CD14-positive monocyte (primary cell): Measurements from ENCODE around the gene TENM3. TPM values are rescaled to one million over a fixed set of nuclear protein-coding genes. Genes with fewer than 3 reads are reported as not detected.

Experiments used
- DNase-seq, 3 donors: peaks; one replicate each; pipeline ENCODE4 v3.0.0-alpha.2; 2011 to 2022
- H2AFZ ChIP-seq: 2 replicates; pipeline ENCODE4 v1.6.0; 2012; ENCODE audit warnings: mild to moderate bottlenecking, low read depth, low read length, inconsistent platforms; ENCODE audit not compliant: insufficient read depth, poor library complexity, severe bottlenecking
- H3K27ac ChIP-seq, 2 donors: 1 replicate in 1 of 2; 2 replicates in 1 of 2; pipeline ENCODE4 v1.5.1; 2012 to 2013; ENCODE audit warnings: low read length in 2 of 2, control low read depth in 1 of 2, inconsistent platforms in 1 of 2, low read depth in 1 of 2, mild to moderate bottlenecking in 1 of 2
- H3K27me3 ChIP-seq, 2 donors: one replicate each; pipeline versions ENCODE4 v1.6.0 to v1.6.1; 2011 to 2013; ENCODE audit warnings: low read length in 2 of 2; ENCODE audit not compliant: control insufficient read depth in 2 of 2, insufficient read depth in 2 of 2
- H3K36me3 ChIP-seq, 2 donors: replicated peaks in 1 of 2; 1 replicate in 1 of 2; 2 replicates in 1 of 2; pipeline versions ENCODE4 v1.5.1 to v1.6.1; 2012 to 2013; ENCODE audit warnings: low read length in 2 of 2, control low read depth in 1 of 2, inconsistent platforms in 1 of 2, mild to moderate bottlenecking in 1 of 2; ENCODE audit not compliant: insufficient read depth in 2 of 2, control insufficient read depth in 1 of 2
- H3K4me1 ChIP-seq, 2 donors: 1 replicate in 1 of 2; 2 replicates in 1 of 2; pipeline versions ENCODE4 v1.5.1 to v1.6.1; 2012 to 2013; ENCODE audit warnings: low read length in 2 of 2, control low read depth in 1 of 2, inconsistent platforms in 1 of 2, mild to moderate bottlenecking in 1 of 2, moderate library complexity in 1 of 2; ENCODE audit not compliant: insufficient read depth in 2 of 2, control insufficient read depth in 1 of 2
- H3K4me2 ChIP-seq: replicated peaks from 2 replicates; pipeline ENCODE3; 2012; ENCODE audit warnings: low read length, moderate library complexity, mild to moderate bottlenecking; ENCODE audit not compliant: poor library complexity, severe bottlenecking; ENCODE audit errors: extremely low read depth
- H3K4me3 ChIP-seq, 3 experiments: fragments of 200-600 bp in 1 of 3; sonication (generic) in 1 of 3; replicated peaks in 1 of 3; 1 replicate in 2 of 3; 2 replicates in 1 of 3; pipeline ENCODE4 v1.5.1; 2011 to 2013; ENCODE audit warnings: low read length in 3 of 3, mild to moderate bottlenecking in 3 of 3, control low read depth in 2 of 3, low read depth in 2 of 3, inconsistent platforms in 1 of 3, moderate library complexity in 1 of 3
- H3K79me2 ChIP-seq: 2 replicates; pipeline ENCODE4 v1.6.0; 2012; ENCODE audit warnings: mild to moderate bottlenecking, control low read depth, inconsistent platforms, low read length, moderate library complexity; ENCODE audit not compliant: insufficient read depth
- H3K9ac ChIP-seq: 2 replicates; pipeline ENCODE4 v1.6.0; 2017; ENCODE audit warnings: low read length, mild to moderate bottlenecking; ENCODE audit not compliant: insufficient read depth, poor library complexity, severe bottlenecking
- H3K9me3 ChIP-seq, 2 donors: replicated peaks in 1 of 2; 1 replicate in 1 of 2; 2 replicates in 1 of 2; pipeline versions ENCODE4 v1.5.1 to v1.6.1; 2012 to 2013; ENCODE audit warnings: low read length in 2 of 2, control low read depth in 1 of 2; ENCODE audit not compliant: control insufficient read depth in 1 of 2, insufficient read depth in 1 of 2
- H4K20me1 ChIP-seq: 2 replicates; pipeline ENCODE4 v1.6.0; 2012; ENCODE audit warnings: mild to moderate bottlenecking, low read length, control low read depth, moderate library complexity; ENCODE audit not compliant: insufficient read depth
- H3K27ac Mint-ChIP-seq, 7 donors: one replicate each; pipeline ENCODE4 v1.8.0; 2020; ENCODE audit warnings: mild to moderate bottlenecking in 7 of 7, mixed read lengths in 7 of 7, moderate library complexity in 6 of 7, inconsistent platforms in 2 of 7
- H3K27me3 Mint-ChIP-seq, 3 donors: one replicate each; pipeline ENCODE4 v1.8.0; 2021 to 2022; ENCODE audit warnings: low read depth in 3 of 3, mild to moderate bottlenecking in 3 of 3, mixed read lengths in 3 of 3, moderate library complexity in 3 of 3, inconsistent platforms in 1 of 3
- H3K36me3 Mint-ChIP-seq, 2 donors: one replicate each; pipeline ENCODE4 v1.8.0; 2020; ENCODE audit warnings: mixed read lengths in 2 of 2, inconsistent platforms in 1 of 2, mild to moderate bottlenecking in 1 of 2
- H3K4me1 Mint-ChIP-seq: one replicate; pipeline ENCODE4 v1.8.0; 2020; ENCODE audit warnings: mild to moderate bottlenecking, mixed read lengths
- H3K4me3 Mint-ChIP-seq, 2 donors: one replicate each; pipeline ENCODE4 v1.8.0; 2020; ENCODE audit warnings: mild to moderate bottlenecking in 2 of 2, mixed read lengths in 2 of 2, moderate library complexity in 1 of 2
- H3K9me3 Mint-ChIP-seq, 7 donors: one replicate each; pipeline ENCODE4 v1.8.0; 2020 to 2022; ENCODE audit warnings: mixed read lengths in 7 of 7, mild to moderate bottlenecking in 6 of 7, moderate library complexity in 6 of 7, inconsistent platforms in 2 of 7
- CTCF ChIP-seq: fragments of 200-600 bp; IDR thresholded peaks from one replicate; pipeline ENCODE4 v1.8.0; 2022; ENCODE audit warnings: antibody characterized with exemption, mild to moderate bottlenecking
- WGBS: methylation state at CpG from one replicate; pipeline ENCODE4 v1.1.5; 2013; ENCODE audit warnings: missing lambda C conversion rate; ENCODE audit not compliant: insufficient coverage; 5-methylcytosine and 5-hydroxymethylcytosine counted together
- intact Hi-C, 2 donors: fragments of 100-400 bp; cut with micrococcal nuclease; formaldehyde crosslinking; loops; one replicate each; pipeline versions ENCODE4 v1.15.0 to v1.15.1; 2023
- polyA plus RNA-seq, 3 donors: library from polyadenylated mRNA; depleted of rRNA in 1 of 3; unstranded in 2 of 3; stranded (reverse) in 1 of 3; fragments of 300-500 nt in 2 of 3; fragments of >200 nt in 1 of 3; fragmentation: Illumina TruSeq in 2 of 3; gene quantifications; 1 replicate in 2 of 3; 2 replicates in 1 of 3; pipeline ENCODE4 v1.2.3, GENCODE V29; 2012 to 2021

The TENM3 gene
- polyA plus RNA-seq, 3 donors = not detected

GRCh38 chr4:182288534-182288933 is 45.3 kb downstream of the TENM3 start:
- no peaks in the 10 kb centered on the region for H3K4me1 Mint-ChIP-seq
- H3K4me3 Mint-ChIP-seq = no peak overlapping the region

GRCh38 chr4:182289809-182290208 is 46.6 kb downstream of the TENM3 start:
- H3K27ac Mint-ChIP-seq = no peak overlapping the region
- H3K27ac ChIP-seq = no peak overlapping the region
- H2AFZ ChIP-seq = no peak overlapping the region
- H3K27me3 ChIP-seq = no peaks in the 10 kb centered on the region
- no peaks in the 10 kb centered on the region for H3K36me3 Mint-ChIP-seq
- no peaks in the 10 kb centered on the region for H3K4me1 Mint-ChIP-seq
- peaks cover 0 to 7% of the 10 kb centered on the region in 2 donors for H3K9me3 ChIP-seq
- H3K27me3 Mint-ChIP-seq = peaks cover 0 to 7% (median 0%) of the 10 kb centered on the region in 3 donors
- H3K4me3 ChIP-seq = no peak overlapping the region
- H3K4me3 Mint-ChIP-seq = no peak overlapping the region
- no peaks in the 10 kb centered on the region for H4K20me1 ChIP-seq
- H3K4me1 ChIP-seq = no peaks in the 10 kb centered on the region
- no peak overlapping the region for H3K9ac ChIP-seq
- no peak overlapping the region for H3K4me2 ChIP-seq
- no peaks in the 10 kb centered on the region for H3K36me3 ChIP-seq
- H3K79me2 ChIP-seq = no peaks in the 10 kb centered on the region
- intact Hi-C loops = no loop called here
- no peak for TF ChIP-seq CTCF
- WGBS = 87% methylated on average over 13 of the region's 13 CpGs
- no peak for DNase-seq
- H3K9me3 Mint-ChIP-seq = peaks cover 3 to 10% (median 5%) of the 10 kb centered on the region in 7 donors

More at GRCh38 chr4:182288534-182288933, 45.3 kb downstream of the TENM3 start:
- no peaks in the 10 kb centered on the region for H3K4me1 ChIP-seq
- no peak overlapping the region for H3K4me3 ChIP-seq
- H3K9ac ChIP-seq = no peak overlapping the region
- H3K27me3 ChIP-seq = no peaks in the 10 kb centered on the region
- peaks cover 0 to 7% (median 0%) of the 10 kb centered on the region in 3 donors for H3K27me3 Mint-ChIP-seq
- H3K79me2 ChIP-seq = no peaks in the 10 kb centered on the region
- H3K9me3 ChIP-seq = peaks cover 0 to 7% of the 10 kb centered on the region in 2 donors
- peaks cover 3 to 10% (median 5%) of the 10 kb centered on the region in 7 donors for H3K9me3 Mint-ChIP-seq
- no peak overlapping the region for H2AFZ ChIP-seq
- no peak overlapping the region for H3K4me2 ChIP-seq
- H3K36me3 Mint-ChIP-seq = no peaks in the 10 kb centered on the region
- H4K20me1 ChIP-seq = no peaks in the 10 kb centered on the region
- DNase-seq = no peak
- no peaks in the 10 kb centered on the region for H3K36me3 ChIP-seq
- H3K27ac Mint-ChIP-seq = no peak overlapping the region
- no peak for TF ChIP-seq CTCF
- H3K27ac ChIP-seq = no peak overlapping the region
- intact Hi-C loops = no loop called here
- WGBS = 86% methylated on average over 4 of the region's 7 CpGs
